Pulmonary artery endothelial cell (primary cell): Measurements from ENCODE around the gene XRCC5. TPM values are rescaled to one million over a fixed set of nuclear protein-coding genes. Genes with fewer than 3 reads are reported as not detected.
"Not testable (repeated sequence)": the region's sequence is repeated elsewhere in the genome, so short reads cannot be mapped to it uniquely, and the experiment has no call there.

Experiments
- DNase-seq: peaks from one replicate; pipeline ENCODE4 v3.0.0-alpha.2; 2011; ENCODE audit warnings: low read depth, low spot score
- total RNA-seq: library from RNA; depleted of rRNA; stranded (reverse); fragments of >200 nt; gene quantifications from 2 replicates; pipeline ENCODE4 v1.2.3, GENCODE V29; 2014

The XRCC5 gene
- total RNA-seq, 1 donor from 2014 or later: 322 TPM

- DNase-seq: no peak
Observed at GRCh38 chr2:216117561-216118340, 8.6 kb downstream of the XRCC5 start.

GRCh38 chr2:216118474-216118873 lies 9.3 kb downstream of the XRCC5 start:
- no peak for DNase-seq

- no peak for DNase-seq
Observed at GRCh38 chr2:216119146-216119545, 10.0 kb downstream of the XRCC5 start.

GRCh38 chr2:216119986-216120385 lies 10.8 kb downstream of the XRCC5 start:
- no peak for DNase-seq

GRCh38 chr2:216121255-216121654 lies 12.1 kb downstream of the XRCC5 start:
- no peak for DNase-seq

- no peak for DNase-seq
Observed at GRCh38 chr2:216126943-216127342, 17.8 kb downstream of the XRCC5 start.

GRCh38 chr2:216130346-216130971 lies 21.3 kb downstream of the XRCC5 start:
- no peak for DNase-seq

GRCh38 chr2:216131175-216131926 lies 22.2 kb downstream of the XRCC5 start:
- DNase-seq: no peak

GRCh38 chr2:216132585-216132984 lies 23.4 kb downstream of the XRCC5 start:
- no peak for DNase-seq

GRCh38 chr2:216133397-216133796 lies 24.2 kb downstream of the XRCC5 start:
- DNase-seq: no peak

- DNase-seq: no peak
Observed at GRCh38 chr2:216134958-216135541, 25.9 kb downstream of the XRCC5 start.

- no peak for DNase-seq
Observed at GRCh38 chr2:216139884-216140283, 30.7 kb downstream of the XRCC5 start.

GRCh38 chr2:216141516-216141915 lies 32.4 kb downstream of the XRCC5 start:
- DNase-seq: not testable (repeated sequence)

GRCh38 chr2:216142540-216142939 lies 33.4 kb downstream of the XRCC5 start:
- no peak for DNase-seq

GRCh38 chr2:216144372-216144771 lies 35.2 kb downstream of the XRCC5 start:
- DNase-seq: no peak

- no peak for DNase-seq
Observed at GRCh38 chr2:216144857-216145256, 35.7 kb downstream of the XRCC5 start.

GRCh38 chr2:216146573-216146972 lies 37.4 kb downstream of the XRCC5 start:
- DNase-seq: no peak

- no peak for DNase-seq
Observed at GRCh38 chr2:216147172-216148131, 38.3 kb downstream of the XRCC5 start.

- DNase-seq: no peak
Observed at GRCh38 chr2:216148983-216149382, 39.8 kb downstream of the XRCC5 start.

- peak; percentile 17 for DNase-seq
Observed at GRCh38 chr2:216149741-216150140, 40.6 kb downstream of the XRCC5 start.
